ENCODE measurements around the gene CNKSR3.
A peak's percentile ranks its signal among the peaks of the same experiment; 100 is the strongest.

Gene CNKSR3

DNA sequence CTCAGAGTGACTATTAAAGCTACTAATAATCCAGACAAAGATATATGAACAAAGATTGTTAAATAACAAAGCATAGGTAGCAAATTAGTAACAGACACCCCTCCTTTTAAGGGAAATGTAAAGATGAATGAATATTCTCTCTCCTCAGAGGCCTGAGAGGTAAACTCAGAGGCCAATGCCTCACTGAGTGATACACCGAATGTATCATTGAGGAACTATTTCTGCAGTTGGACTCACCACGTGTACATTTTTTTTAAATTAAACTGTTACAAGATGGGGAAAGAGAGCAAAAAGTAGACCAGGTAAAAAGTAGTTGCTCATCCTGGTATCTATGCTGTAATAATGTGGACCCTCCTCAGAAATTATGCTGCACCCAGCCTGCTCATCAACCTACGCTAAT, 81.6 kb downstream of the CNKSR3 start:
- H3K4me3 ChIP-seq (ENCODE audit: low read length), result no peak overlapping the region
- TF ChIP-seq, protein P1, sequence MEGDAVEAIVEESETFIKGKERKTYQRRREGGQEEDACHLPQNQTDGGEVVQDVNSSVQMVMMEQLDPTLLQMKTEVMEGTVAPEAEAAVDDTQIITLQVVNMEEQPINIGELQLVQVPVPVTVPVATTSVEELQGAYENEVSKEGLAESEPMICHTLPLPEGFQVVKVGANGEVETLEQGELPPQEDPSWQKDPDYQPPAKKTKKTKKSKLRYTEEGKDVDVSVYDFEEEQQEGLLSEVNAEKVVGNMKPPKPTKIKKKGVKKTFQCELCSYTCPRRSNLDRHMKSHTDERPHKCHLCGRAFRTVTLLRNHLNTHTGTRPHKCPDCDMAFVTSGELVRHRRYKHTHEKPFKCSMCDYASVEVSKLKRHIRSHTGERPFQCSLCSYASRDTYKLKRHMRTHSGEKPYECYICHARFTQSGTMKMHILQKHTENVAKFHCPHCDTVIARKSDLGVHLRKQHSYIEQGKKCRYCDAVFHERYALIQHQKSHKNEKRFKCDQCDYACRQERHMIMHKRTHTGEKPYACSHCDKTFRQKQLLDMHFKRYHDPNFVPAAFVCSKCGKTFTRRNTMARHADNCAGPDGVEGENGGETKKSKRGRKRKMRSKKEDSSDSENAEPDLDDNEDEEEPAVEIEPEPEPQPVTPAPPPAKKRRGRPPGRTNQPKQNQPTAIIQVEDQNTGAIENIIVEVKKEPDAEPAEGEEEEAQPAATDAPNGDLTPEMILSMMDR (IDR thresholded peaks at IDR 0.05; ENCODE audit: insufficient read depth, low read depth, low read length, missing control alignments), result no peak
- DNase-seq (ENCODE audit: low read depth), result peak; percentile 26

GRCh38 chr6:154427446-154427845, 83.0 kb downstream of the CNKSR3 start:
- H3K4me3 ChIP-seq (ENCODE audit: low read length), result no peak overlapping the region
- TF ChIP-seq, protein P1 (IDR thresholded peaks at IDR 0.05; ENCODE audit: insufficient read depth, low read depth, low read length, missing control alignments), result no peak
- no peak for DNase-seq (ENCODE audit: low read depth)

DNA sequence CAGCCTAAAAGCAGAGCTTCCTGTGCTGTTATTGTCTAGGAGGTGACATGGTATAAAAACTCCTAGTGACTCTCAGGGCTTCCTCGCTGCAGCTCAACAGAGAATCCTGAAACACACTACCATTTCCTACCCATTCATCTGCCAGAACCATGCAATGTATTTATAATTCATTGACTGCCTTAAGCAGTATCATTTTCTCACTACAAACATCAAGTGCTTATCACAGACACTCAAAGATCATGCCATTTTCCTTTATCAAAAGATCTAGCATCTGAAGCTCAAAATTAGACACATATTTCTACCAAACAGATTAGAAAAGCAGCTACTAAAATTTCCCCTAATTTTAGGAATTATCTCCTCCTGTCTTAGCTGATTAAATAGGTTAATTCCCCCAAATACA, 83.5 kb downstream of the CNKSR3 start:
- no peak overlapping the region for H3K4me3 ChIP-seq (ENCODE audit: low read length)
- DNase-seq (ENCODE audit: low read depth), result no peak
- TF ChIP-seq, protein P1 (IDR thresholded peaks at IDR 0.05; ENCODE audit: insufficient read depth, low read depth, low read length, missing control alignments), result no peak

GRCh38 chr6:154425034-154425433, 85.5 kb downstream of the CNKSR3 start:
- TF ChIP-seq, protein P1 (IDR thresholded peaks at IDR 0.05; ENCODE audit: insufficient read depth, low read depth, low read length, missing control alignments), result no peak
- H3K4me3 ChIP-seq (ENCODE audit: low read length), result no peak overlapping the region
- no peak for DNase-seq (ENCODE audit: low read depth)

- TF ChIP-seq, protein P1 (IDR thresholded peaks at IDR 0.05; ENCODE audit: insufficient read depth, low read depth, low read length, missing control alignments), result no peak
- H3K4me3 ChIP-seq (ENCODE audit: low read length), result no peak overlapping the region
- DNase-seq (ENCODE audit: low read depth), result no peak
These were observed 96.3 kb downstream of the CNKSR3 start for GRCh38 chr6:154414021-154414813.

GRCh38 chr6:154412106-154412820, 98.2 kb downstream of the CNKSR3 start:
- TF ChIP-seq, protein P1 (IDR thresholded peaks at IDR 0.05; ENCODE audit: insufficient read depth, low read depth, low read length, missing control alignments), result no peak
- H3K4me3 ChIP-seq (ENCODE audit: low read length), result no peak overlapping the region
- DNase-seq (ENCODE audit: low read depth), result no peak

All from epithelial cell of esophagus (primary cell).